NCI-H1930 (cell line): ENCODE measurements around the gene CAPN6.

Experiments
- DNase-seq, 2 experiments: peaks; one replicate each; lab custom pipeline; 2025; lab: John Stamatoyannopoulos, UW

Gene CAPN6, protein sequence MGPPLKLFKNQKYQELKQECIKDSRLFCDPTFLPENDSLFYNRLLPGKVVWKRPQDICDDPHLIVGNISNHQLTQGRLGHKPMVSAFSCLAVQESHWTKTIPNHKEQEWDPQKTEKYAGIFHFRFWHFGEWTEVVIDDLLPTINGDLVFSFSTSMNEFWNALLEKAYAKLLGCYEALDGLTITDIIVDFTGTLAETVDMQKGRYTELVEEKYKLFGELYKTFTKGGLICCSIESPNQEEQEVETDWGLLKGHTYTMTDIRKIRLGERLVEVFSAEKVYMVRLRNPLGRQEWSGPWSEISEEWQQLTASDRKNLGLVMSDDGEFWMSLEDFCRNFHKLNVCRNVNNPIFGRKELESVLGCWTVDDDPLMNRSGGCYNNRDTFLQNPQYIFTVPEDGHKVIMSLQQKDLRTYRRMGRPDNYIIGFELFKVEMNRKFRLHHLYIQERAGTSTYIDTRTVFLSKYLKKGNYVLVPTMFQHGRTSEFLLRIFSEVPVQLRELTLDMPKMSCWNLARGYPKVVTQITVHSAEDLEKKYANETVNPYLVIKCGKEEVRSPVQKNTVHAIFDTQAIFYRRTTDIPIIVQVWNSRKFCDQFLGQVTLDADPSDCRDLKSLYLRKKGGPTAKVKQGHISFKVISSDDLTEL

DNA sequence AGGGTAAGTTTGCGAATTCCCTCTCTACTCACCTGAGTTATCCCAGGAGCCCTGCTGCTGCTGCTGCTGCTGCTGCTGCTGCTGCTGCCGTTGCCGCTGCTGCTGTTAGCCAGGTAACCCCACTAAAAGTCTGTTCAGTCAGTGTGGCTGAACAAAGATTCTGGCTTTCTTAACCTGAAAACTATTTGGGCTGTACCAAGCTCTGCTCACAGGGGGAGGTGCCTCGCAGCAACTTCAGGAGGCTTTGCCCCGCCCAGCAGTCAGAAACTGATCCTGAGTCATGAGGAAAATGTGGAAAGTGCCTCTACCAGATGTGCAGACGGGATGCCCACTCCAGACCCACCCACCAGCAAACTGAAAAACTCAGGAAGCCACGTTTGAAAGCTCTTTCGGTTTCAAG lies at the start of gene CAPN6:
CAPN6 (minus strand) TSS at position 145 of the 400 bp plus-strand sequence. CDS start 6,547 bp downstream, outside the sequence.
- DNase-seq = no peak

DNA sequence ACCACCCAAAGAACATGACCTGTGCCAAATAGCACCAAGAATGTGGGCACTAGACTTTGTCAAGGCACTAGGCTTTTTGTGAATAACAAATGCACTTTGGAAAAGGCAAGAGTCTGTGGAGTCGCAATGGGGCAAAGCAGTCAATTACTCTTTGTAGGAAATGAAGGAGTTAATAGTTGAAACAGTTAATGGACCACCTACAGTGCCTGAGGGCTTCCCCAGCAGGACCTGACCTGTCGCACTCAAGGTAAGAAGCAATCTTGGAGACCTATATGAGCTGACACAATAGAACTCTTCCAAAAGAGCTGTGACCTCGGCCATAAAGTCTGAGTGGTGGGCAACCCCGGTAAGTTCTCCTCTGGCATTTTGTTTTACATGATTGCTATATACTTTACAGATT lies 49.2 kb upstream of the CAPN6 start:
- DNase-seq = no peak

DNA sequence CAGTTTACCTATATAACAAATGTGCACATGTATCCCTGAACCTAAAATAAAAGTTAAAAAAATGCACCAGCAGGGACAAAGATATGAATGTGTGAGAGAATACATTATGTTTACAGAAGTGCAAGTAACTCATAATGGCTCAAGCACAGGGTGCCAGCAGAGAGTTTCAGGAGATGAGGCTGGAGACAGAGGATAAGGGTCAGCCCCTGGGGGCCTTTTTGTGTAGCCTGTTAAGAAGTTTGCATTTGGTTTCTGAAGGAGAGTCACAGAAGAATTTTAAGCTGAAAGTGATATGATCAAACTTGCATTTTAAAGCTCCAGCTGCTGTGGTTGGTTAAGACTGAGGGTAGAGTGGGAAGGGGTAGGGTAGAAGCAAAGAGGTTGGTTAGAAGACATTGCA lies 48.6 kb upstream of the CAPN6 start:
- no peak for DNase-seq

- no peak for DNase-seq
Observed at GRCh38 chrX:111309083-111309482, 38.8 kb upstream of the CAPN6 start.

GRCh38 chrX:111308039-111308438 lies 37.8 kb upstream of the CAPN6 start:
- no peak for DNase-seq

- DNase-seq = no peak
Observed at GRCh38 chrX:111302284-111302683, 32.0 kb upstream of the CAPN6 start.

DNA sequence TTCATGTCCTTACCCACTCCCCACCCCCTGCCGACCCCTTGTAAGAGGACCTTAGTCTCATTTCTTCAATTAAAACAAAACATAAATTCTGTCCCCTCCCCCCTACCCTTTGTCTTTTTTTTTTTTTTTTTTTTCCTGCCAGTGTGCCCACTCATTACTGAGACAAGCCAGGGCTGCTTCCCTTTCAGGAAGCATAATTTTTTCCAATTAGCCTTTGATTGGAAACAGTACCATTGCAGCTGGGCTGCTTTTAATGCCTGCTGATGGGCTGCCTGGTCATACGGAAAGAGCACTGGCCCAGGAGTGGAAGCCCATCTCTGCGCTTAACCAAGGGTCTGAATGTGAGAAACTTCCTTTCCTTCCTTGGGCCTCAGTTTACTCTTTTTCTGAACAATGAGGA lies 18.6 kb upstream of the CAPN6 start:
- DNase-seq = no peak

- no peak for DNase-seq
Observed at GRCh38 chrX:111284631-111285293, 14.5 kb upstream of the CAPN6 start.

DNA sequence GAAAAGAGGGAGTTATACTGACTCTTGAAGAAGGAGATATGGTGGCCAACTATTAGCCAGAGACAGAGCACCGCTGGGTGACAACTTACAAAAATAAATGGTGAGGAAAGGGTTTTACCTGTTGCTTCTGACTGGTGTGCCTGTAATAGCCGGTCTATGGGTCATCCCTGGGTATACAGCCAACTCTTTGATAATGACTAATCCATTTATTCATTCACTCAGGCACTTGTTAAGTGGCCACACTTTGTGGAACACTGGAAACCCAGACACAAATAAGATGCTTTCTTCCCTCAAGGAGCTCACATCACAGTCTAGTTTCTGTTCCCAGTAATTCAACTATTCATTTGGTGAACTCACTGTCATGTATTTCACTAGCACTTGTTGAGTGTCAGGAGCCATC lies 13.2 kb upstream of the CAPN6 start:
- DNase-seq = no peak

- no peak for DNase-seq
Observed at GRCh38 chrX:111282991-111283390, 12.7 kb upstream of the CAPN6 start.

DNA sequence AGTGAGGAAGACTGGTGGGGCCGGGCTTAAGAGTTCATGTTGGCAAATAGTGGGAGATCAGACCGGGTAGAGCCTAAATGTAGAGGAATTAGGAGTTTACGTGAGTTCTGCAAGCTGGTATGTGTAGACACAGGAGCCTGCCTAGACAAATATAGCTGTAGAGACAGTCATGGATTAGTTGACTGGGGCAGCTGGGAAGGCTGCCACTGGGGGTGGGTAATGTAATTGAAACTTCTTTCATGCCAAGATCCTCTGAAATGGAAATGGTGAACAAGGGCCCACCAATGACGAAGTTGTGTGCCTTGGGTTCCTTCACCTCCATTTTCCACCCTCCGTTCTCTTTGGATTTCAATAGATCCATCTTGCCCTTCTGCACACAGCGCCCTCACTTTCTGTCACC lies 11.9 kb upstream of the CAPN6 start:
- DNase-seq = no peak

DNA sequence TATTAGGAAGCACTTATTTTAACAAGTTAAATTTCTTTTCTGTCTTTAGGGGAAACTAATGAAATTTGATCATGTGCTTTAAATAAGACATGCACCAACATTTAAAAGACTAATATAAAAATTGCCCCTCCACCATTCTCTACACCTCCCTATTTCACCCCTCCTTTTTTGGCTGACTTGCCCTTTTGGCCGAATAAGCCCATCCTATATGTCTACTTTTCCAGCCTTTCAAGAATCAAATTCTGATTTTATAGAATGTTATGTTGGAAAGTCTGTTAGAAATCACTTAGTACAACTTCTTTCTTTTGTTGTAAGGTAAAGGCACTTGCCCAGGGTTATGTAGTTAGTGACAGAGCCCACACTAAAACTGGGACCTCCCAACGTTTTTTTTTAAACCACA lies 1.8 kb downstream of the CAPN6 start:
- no peak for DNase-seq

GRCh38 chrX:111265486-111265885 lies 4.8 kb downstream of the CAPN6 start:
- DNase-seq = no peak

GRCh38 chrX:111264385-111264784 lies 5.9 kb downstream of the CAPN6 start:
- no peak for DNase-seq

- no peak for DNase-seq
Observed at GRCh38 chrX:111262086-111262485, 8.2 kb downstream of the CAPN6 start.

DNA sequence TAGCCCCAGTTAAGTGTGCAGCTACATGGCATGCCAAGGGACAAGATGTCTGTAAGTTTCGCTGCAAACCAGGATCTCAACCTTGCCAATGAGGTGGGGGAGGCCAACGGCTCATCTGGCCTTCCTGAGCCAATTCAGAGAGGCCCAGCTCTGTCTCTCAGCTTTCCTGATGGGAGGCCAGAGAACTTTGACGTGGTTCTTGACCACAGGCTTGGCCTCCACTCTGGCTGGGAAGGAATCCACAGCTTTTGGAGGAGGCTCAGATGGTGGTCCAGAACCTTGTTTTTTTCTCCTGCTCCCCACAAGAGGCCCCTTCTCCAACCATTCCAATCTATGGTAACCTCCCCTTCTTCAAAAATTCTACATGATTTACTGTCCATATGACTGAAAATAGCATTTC lies 9.8 kb downstream of the CAPN6 start:
- DNase-seq = no peak

- DNase-seq = no peak
Observed at GRCh38 chrX:111259559-111259958, 10.7 kb downstream of the CAPN6 start.

DNA sequence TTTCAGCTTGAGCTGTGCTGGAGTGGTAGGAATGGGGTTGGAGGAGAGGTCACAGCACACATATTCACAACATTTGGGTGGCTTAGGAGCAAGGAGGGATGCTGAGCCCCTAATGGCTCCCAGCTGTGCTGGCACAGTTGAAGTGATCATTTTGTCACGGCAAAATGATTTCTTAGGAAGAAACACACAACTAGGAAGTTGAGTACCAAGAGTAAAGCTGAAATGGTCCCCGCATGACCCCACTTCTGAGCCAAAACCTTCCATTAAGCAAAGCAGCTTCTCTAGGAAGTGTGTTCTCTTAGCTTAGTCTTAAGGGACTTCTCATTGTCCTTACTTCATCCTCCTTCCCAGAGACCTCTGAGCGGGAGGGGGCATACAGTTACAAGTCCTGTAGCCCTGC lies 12.6 kb downstream of the CAPN6 start:
- DNase-seq = no peak

GRCh38 chrX:111254896-111255693 lies 15.2 kb downstream of the CAPN6 start:
- DNase-seq = no peak

GRCh38 chrX:111244235-111244750 lies 26.0 kb downstream of the CAPN6 start:
- DNase-seq = no peak

DNA sequence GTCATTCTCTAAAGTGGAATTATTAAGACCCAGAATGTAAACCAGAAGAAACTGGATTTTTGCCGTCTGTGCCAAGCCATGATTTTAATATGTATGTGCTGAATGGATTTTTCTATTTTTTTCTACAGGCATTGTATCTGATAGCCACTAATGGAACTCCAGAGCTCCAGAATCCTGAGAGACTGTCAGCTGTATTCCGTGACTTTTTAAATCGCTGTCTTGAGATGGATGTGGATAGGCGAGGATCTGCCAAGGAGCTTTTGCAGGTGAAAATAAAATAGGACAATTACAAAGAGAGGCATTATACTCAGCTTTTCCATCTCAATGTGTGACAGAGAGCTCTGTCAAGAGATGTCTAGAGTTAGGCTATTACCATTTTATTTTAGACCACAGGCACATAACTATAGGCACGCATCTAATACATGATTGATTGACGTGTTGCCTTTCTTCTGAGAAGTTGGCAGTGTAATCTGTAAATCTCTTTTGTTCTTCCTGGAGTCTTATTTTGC lies 53.9 kb downstream of the CAPN6 start:
- DNase-seq = no peak

DNA sequence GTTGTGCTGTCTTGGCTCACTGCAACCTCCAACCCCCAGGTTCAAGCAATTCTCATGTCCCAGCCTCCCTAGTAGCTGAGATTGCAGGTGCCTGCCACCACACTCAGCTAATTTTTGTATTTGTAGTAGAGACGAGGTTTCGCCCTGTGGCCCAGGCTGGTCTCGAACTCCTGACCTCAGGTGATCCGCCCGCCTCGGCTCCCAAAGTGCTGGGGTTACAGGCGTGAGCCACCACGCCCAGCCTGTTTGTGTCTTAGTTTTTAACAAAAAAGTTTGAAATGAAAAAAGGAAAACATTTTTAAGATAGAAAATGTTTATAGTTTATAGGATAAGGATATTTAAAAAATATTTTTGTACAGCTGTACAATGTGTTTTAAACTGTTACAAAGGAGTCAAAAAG lies 62.4 kb downstream of the CAPN6 start:
- DNase-seq = no peak
